Adrenal gland (tissue), 12 donors: ENCODE data around the gene SMIM35. TPM values are rescaled to one million over a fixed set of nuclear protein-coding genes. Genes with fewer than 3 reads are reported as not detected.

Experiments used
- DNase-seq, 7 donors: peaks; one replicate each; pipeline ENCODE4 v3.0.0-alpha.2; 2019 to 2020
- H3K27ac ChIP-seq, 5 donors: fragments of 200-600 bp; sonication (generic) in 4 of 5; 1 replicate in 3 of 5; 2 replicates in 2 of 5; pipeline versions ENCODE4 v1.5.1 to v1.8.0; 2016 to 2020; ENCODE audit warnings: mild to moderate bottlenecking in 1 of 5
- H3K27me3 ChIP-seq: fragments of 200-600 bp; 2 replicates; pipeline ENCODE4 v1.8.0; 2021
- H3K36me3 ChIP-seq, 2 donors: fragments of 200-600 bp; replicated peaks in 1 of 2; 1 replicate in 1 of 2; 2 replicates in 1 of 2; pipeline versions ENCODE4 v1.5.1 to v1.8.0; 2018 to 2022
- H3K4me1 ChIP-seq, 2 donors: fragments of 200-600 bp; replicated peaks in 1 of 2; 1 replicate in 1 of 2; 2 replicates in 1 of 2; pipeline versions ENCODE4 v1.5.1 to v1.8.0; 2018 to 2021
- H3K4me3 ChIP-seq, 4 donors: fragments of 200-600 bp; sonication (generic) in 3 of 4; one replicate each; pipeline ENCODE4 v1.5.1; 2016 to 2018
- H3K9me3 ChIP-seq, 3 donors: fragments of 200-600 bp; sonication (generic) in 1 of 3; replicated peaks in 1 of 3; 1 replicate in 2 of 3; 2 replicates in 1 of 3; pipeline versions ENCODE4 v1.5.1 to v1.8.0; 2016 to 2021
- POLR2A ChIP-seq, 2 donors: fragments of 450-650 bp; IDR thresholded peaks; one replicate each; pipeline ENCODE4 v1.6.1; 2017; ENCODE audit warnings: antibody characterized with exemption in 2 of 2, mild to moderate bottlenecking in 2 of 2, moderate library complexity in 1 of 2
- WGBS, 4 donors: extraction: QIAGEN DNeasy Blood & Tissue Kit in 2 of 4; methylation state at CpG; one replicate each; pipeline versions ENCODE4 v1.1.5 to v1.1.7; 2013 to 2017; 5-methylcytosine and 5-hydroxymethylcytosine counted together
- intact Hi-C, 2 donors: fragments of 100-400 bp; cut with DNase I; formaldehyde crosslinking; loops; one replicate each; pipeline versions ENCODE4 v1.14.1 to v1.15.0; 2022 to 2023
- polyA plus RNA-seq, 3 donors: library from polyadenylated mRNA; stranded (reverse); fragments of 200-250 nt in 2 of 3; fragments of 350-450 nt in 1 of 3; fragmentation: Illumina TruSeq in 1 of 3; extraction: RNeasy Lipid Tissue Mini Kit (QIAGEN cat#74804) in 1 of 3; gene quantifications; one replicate each; pipeline ENCODE4 v1.2.3, GENCODE V29; 2013 to 2014
- total RNA-seq, 9 donors: library from RNA; depleted of rRNA in 4 of 9; stranded (reverse); fragments of >200 nt in 4 of 9; fragments of 120-200 nt in 1 of 9; fragmentation: NEBNext Ultra II Directional in 1 of 9; extraction: Animal tissue kit (Norgen Biotek cat#: 25700) in 1 of 9; gene quantifications; one replicate each; pipeline versions ENCODE4 v1.1.0 to v1.2.4, GENCODE V29; 2013 to 2023
- TF ChIP-seq, protein P1 (sequence below), 6 experiments: fragments of 450-650 bp in 4 of 6; fragments of 200-600 bp in 2 of 6; sonication (generic) in 1 of 6; IDR thresholded peaks; 1 replicate in 5 of 6; 2 replicates in 1 of 6; pipeline versions ENCODE4 v1.5.1 to v1.8.0; 2016 to 2021; ENCODE audit warnings: antibody characterized with exemption in 6 of 6, mild to moderate bottlenecking in 2 of 6, moderate library complexity in 1 of 6
- donor health status: healthy with polysubstance abuse.
- donor health status: Bipolar disorder and iron deficiency.
- donor health status: DM: yes; HTN: yes; CAD: no.
- donor health status: DM: no; HTN: no; CAD: no.
- donor health status: DM: no; HTN: no; CAD: no.
- donor health status: DM: yes; HTN: yes; CAD: no.

The SMIM35 gene
- total and polyA plus RNA-seq, 12 donors: 0.07 to 0.10 (median 0.09) TPM; not detected in 7

DNA sequence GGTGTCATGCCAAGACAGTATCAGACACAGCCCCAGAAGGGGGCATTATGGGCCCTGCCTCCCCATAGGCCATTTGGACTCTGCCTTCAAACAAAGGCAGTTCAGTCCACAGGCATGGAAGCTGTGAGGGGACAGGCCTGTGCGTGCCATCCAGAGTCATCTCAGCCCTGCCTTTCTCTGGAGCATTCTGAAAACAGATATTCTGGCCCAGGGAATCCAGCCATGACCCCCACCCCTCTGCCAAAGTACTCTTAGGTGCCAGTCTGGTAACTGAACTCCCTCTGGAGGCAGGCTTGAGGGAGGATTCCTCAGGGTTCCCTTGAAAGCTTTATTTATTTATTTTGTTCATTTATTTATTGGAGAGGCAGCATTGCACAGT is 85.9 kb downstream of the SMIM35 start:
- Histone ChIP-seq H3K27ac (peak overlapping the region in 1 of 5 donors; percentile 16), H3K27me3 (no peaks in the 10 kb centered on the region), H3K9me3 (no peaks in the 10 kb centered on the region), H3K4me1 (peaks cover 0 to 12% of the 10 kb centered on the region in 2 donors), H3K4me3 (no peak overlapping the region), H3K36me3 (peaks cover 0 to 7% of the 10 kb centered on the region in 2 donors)
- intact Hi-C loops: no loop called here
- TF ChIP-seq, protein P1, sequence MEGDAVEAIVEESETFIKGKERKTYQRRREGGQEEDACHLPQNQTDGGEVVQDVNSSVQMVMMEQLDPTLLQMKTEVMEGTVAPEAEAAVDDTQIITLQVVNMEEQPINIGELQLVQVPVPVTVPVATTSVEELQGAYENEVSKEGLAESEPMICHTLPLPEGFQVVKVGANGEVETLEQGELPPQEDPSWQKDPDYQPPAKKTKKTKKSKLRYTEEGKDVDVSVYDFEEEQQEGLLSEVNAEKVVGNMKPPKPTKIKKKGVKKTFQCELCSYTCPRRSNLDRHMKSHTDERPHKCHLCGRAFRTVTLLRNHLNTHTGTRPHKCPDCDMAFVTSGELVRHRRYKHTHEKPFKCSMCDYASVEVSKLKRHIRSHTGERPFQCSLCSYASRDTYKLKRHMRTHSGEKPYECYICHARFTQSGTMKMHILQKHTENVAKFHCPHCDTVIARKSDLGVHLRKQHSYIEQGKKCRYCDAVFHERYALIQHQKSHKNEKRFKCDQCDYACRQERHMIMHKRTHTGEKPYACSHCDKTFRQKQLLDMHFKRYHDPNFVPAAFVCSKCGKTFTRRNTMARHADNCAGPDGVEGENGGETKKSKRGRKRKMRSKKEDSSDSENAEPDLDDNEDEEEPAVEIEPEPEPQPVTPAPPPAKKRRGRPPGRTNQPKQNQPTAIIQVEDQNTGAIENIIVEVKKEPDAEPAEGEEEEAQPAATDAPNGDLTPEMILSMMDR (IDR thresholded peaks at IDR 0.05): no peak
- no peak for TF ChIP-seq POLR2A (IDR thresholded peaks at IDR 0.05)
- peak in 2 of 7 donors; percentile 15 to 42 for DNase-seq
- 100% methylated on average over 1 of the region's 1 CpG; no CpG with 5 or more reads in 1 of the 4 donors for WGBS, 4 donors

DNA sequence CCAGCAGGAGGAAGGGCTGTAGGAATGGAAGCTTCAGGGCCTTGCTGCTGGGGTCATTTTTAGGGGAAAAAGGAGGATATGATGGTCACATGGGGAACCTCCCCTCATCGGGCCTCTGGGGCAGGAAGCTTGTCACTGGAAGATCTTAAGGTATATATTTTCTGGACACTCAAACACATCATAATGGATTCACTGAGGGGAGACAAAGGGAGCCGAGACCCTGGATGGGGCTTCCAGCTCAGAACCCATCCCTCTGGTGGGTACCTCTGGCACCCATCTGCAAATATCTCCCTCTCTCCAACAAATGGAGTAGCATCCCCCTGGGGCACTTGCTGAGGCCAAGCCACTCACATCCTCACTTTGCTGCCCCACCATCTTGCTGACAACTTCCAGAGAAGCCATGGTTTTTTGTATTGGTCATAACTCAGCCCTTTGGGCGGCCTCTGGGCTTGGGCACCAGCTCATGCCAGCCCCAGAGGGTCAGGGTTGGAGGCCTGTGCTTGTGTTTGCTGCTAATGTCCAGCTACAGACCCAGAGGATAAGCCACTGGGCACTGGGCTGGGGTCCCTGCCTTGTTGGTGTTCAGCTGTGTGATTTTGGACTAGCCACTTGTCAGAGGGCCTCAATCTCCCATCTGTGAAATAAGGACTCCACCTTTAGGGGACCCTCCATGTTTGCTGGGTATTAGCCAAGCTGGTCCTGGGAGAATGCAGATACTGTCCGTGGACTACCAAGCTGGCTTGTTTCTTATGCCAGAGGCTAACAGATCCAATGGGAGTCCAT is 86.5 kb downstream of the SMIM35 start:
- Histone ChIP-seq H3K9me3 (no peaks in the 10 kb centered on the region), H3K4me1 (peaks cover 0 to 12% of the 10 kb centered on the region in 2 donors), H3K27ac (peak overlapping the region in 1 of 5 donors; percentile 16), H3K36me3 (peaks cover 0 to 7% of the 10 kb centered on the region in 2 donors), H3K27me3 (no peaks in the 10 kb centered on the region), H3K4me3 (no peak overlapping the region)
- no peak for DNase-seq
- TF ChIP-seq POLR2A (IDR thresholded peaks at IDR 0.05): no peak
- TF ChIP-seq, protein P1 (IDR thresholded peaks at IDR 0.05): no peak
- intact Hi-C loops: no loop called here
- 77 to 93% (median 86%) methylated on average over 3 to 4 of the region's 4 CpGs for WGBS, 4 donors

DNA sequence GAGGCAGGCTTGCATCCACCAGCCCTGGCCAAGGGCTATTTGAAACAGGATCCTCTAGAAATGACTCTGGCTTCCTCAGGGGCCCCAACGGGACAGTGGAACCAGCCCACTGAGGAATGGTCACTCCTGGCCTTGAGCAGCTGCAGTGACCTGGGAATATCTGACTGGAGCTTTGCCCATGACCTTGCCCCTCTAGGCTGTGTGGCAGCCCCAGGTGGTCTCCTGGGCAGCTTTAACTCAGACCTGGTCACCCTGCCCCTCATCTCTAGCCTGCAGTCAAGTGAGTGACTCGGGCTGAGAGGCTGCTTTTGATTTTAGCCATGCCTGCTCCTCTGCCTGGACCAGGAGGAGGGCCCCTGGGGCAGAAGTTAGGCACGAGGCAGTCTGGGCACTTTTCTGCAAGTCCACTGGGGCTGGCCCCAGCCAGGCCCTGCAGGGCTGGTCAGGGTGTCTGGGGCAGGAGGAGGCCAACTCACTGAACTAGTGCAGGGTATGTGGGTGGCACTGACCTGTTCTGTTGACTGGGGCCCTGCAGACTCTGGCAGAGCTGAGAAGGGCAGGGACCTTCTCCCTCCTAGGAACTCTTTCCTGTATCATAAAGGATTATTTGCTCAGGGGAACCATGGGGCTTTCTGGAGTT is 87.3 kb downstream of the SMIM35 start:
- Histone ChIP-seq H3K27me3 (no peaks in the 10 kb centered on the region), H3K4me3 (no peak overlapping the region), H3K9me3 (no peaks in the 10 kb centered on the region), H3K27ac (no peak overlapping the region), H3K4me1 (peaks cover 0 to 12% of the 10 kb centered on the region in 2 donors), H3K36me3 (peaks cover 0 to 7% of the 10 kb centered on the region in 2 donors)
- DNase-seq: no peak
- intact Hi-C loops: no loop called here
- TF ChIP-seq, protein P1 (IDR thresholded peaks at IDR 0.05): no peak
- TF ChIP-seq POLR2A (IDR thresholded peaks at IDR 0.05): no peak
- WGBS, 4 donors: 72 to 100% (median 78%) methylated on average over 1 to 3 of the region's 3 CpGs

DNA sequence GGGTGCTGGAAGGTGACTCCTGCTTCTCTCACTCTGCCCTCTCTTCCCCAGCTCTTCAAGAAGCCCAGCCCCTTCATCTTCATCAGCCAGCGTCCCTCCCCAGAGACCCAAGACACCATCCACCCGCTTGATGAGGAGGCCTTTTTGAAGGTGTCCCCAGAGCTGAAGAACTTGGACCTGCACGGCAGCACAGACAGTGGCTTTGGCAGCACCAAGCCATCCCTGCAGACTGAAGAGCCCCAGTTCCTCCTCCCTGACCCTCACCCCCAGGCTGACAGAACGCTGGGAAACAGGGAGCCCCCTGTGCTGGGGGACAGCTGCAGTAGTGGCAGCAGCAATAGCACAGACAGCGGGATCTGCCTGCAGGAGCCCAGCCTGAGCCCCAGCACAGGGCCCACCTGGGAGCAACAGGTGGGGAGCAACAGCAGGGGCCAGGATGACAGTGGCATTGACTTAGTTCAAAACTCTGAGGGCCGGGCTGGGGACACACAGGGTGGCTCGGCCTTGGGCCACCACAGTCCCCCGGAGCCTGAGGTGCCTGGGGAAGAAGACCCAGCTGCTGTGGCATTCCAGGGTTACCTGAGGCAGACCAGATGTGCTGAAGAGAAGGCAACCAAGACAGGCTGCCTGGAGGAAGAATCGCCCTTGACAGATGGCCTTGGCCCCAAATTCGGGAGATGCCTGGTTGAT is 88.0 kb downstream of the SMIM35 start:
- no peak overlapping the region for H3K27ac ChIP-seq
- peaks cover 0 to 12% of the 10 kb centered on the region in 2 donors for H3K4me1 ChIP-seq
- 70 to 92% (median 84%) methylated on average over 4 to 10 of the region's 10 CpGs for WGBS, 4 donors
- peak in 2 of 7 donors; percentile 19 to 41 for DNase-seq
- peaks cover 0 to 7% of the 10 kb centered on the region in 2 donors for H3K36me3 ChIP-seq
- no peak overlapping the region for H3K4me3 ChIP-seq
- no peaks in the 10 kb centered on the region for H3K27me3 ChIP-seq
- intact Hi-C loops: no loop called here
- no peaks in the 10 kb centered on the region for H3K9me3 ChIP-seq
- TF ChIP-seq POLR2A (IDR thresholded peaks at IDR 0.05): no peak
- TF ChIP-seq, protein P1 (IDR thresholded peaks at IDR 0.05): no peak
